Smooth muscle cell of the brain vasculature (primary cell): Measurements from ENCODE around the gene DSE.

Source experiments
- DNase-seq: peaks from one replicate; pipeline ENCODE4 v3.0.0-alpha.2; 2012; ENCODE audit warnings: low read depth, low spot score

Gene DSE

DNA sequence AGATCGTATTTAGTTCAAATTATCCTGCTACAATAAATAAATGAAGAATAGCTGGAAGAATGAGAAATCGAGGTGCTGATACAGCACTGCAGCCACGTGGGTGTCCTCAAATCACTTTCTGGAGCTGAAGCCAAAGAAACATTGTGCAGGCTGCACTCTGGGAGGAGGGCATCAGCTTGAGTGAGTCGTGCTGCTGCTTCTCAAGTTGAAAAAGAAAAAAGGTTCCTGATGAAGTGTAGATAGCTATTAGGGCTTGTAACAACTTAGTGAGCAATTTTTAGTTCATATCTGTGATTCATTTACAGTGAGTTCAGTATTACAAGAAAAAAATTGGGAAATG, 40.5 kb downstream of the DSE start:
- DNase-seq = no peak

DNA sequence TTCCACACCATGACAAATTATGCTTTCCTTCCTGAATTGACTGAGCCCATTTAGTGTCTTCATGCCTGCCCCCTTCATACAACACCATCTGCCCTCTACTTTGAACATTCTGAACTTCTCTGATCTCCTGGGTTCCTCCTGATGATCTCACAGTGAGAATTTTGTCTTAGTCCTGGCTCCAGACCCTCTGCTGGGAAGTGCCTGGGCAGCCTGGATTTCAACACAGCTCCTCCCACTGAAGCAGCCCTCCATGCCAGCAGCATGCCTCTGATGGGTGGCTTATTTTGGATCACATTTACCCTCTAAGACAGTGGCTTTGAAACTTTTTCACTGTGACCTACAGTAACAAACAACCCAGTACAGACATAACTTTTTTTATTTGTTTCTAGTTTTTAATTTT, 41.5 kb downstream of the DSE start:
- no peak for DNase-seq

DNA sequence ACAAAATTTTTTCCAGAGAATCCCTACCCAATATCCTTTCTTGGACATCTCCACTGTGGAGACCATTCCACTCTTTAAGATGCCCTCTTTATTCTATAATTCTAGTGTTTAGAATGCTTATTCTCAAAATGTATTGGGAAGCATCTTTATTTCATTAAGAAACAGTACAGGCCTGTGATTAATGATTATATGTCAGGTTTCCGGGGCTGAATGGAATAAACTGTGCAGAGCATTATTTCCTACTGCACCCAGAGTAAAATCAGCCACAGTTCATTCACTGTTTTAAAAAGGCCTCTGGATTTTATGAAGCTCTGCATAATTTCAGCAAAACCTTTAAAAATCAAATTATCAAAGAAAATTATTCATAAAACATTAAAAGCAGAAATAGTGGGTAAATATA, 42.6 kb downstream of the DSE start:
- DNase-seq = no peak

DNA sequence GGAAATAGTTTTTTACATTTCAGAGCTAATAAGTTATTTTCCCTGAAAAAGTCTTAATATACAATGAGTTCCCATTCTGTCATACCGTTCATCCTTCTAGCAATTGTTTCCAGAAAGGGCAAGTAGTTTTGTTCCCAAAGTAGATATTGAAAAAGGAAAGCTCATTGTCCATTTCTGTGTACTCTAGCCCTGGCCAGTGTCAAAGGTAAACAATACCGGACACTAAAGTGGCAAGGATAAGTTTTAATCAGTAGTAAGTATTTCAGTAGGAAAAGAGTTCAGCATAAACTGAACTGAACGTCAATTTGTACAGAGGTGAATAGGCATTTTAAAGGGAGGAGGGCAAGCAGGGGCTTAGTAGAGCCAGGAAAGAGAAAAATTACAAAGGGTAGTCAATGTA, 46.9 kb downstream of the DSE start:
- DNase-seq = no peak

DNA sequence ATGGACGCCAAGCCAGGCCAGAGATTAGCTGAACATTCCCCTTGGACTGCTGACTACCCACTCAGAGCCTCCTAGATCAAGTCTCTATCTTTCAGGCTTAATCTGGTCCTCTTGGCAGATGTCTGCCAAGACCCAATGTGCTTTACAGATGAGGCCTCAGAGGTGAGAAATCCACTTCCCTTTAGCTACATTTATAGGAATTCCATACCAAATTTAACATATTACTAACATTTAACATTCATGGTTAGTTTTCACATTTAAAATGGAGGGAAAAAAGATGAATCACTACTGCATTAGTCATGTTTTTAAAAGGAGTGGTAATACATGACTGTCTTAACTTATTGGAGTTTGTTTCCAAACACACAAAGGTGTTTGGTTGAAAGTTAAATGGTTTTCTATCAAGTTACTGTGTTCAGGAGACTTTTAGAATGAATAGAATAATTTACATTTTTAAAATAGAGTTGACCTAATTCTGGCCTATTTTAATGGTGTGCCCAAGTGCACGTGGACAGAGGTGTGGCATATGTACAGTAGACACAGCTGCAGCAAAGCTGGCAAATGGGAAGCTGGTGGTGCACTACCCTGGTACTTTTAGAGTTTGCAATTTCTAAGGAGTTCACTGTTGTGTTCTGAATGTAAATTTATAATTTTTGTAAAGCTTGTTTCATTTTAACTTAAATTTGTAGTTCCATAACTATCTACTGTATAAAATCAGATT, 48.5 kb downstream of the DSE start:
- no peak for DNase-seq

DNA sequence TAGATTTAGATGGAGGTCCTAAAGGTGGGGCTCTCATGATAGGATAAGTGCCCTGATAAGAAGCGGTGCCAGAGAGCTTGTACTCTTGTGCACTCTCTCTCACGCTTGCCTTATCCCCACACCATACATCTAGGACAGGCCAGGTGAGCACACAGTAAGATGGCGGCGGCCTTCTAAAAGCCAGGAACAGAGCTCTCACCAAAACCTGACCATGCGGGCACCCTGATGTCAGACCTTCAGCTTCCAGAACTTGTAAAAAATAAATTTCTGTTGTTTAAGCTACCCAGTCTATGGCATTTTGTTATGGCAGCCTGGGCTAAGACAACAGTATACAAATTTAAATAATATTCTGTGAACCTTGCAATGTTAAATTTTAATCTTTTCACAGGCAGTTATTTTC, 49.6 kb downstream of the DSE start:
- no peak for DNase-seq

DNA sequence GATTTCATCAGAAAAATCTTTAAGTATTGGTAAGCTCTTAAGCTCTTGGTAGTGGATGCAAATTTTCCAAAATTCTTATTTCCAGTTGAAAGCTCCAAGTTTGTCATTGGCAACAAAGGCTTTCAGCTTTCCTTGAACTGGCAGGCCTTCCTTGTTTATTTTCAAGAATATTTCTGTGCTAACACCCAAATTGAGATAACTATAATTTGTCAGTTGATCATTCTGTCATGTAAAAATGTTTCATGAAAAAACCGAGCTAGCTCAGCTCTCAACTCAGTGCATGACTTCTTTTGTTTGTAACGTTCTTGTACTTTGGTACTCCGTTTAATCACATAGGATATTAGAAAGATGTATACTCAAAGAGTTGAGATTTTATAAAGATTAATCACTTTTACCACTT, 51.5 kb downstream of the DSE start:
- no peak for DNase-seq

DNA sequence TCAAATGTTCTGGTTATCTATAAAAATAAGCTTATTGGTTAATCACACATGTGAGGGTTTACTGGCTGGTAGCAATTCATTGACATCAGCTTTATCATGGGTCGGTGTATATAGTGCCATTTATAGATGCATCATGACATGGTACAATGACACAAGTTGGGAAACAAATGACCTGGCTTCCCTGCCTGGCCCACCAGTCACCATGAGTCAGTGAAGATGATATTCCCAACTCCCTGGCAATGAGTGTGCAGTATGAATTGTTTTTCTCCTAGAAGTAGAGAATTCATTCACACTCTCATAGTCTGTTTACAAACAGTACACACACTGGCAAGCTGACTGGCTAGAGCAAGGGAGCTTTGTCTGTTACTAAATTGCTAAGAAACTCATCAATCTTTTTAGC, 53.3 kb downstream of the DSE start:
- DNase-seq = no peak

DNA sequence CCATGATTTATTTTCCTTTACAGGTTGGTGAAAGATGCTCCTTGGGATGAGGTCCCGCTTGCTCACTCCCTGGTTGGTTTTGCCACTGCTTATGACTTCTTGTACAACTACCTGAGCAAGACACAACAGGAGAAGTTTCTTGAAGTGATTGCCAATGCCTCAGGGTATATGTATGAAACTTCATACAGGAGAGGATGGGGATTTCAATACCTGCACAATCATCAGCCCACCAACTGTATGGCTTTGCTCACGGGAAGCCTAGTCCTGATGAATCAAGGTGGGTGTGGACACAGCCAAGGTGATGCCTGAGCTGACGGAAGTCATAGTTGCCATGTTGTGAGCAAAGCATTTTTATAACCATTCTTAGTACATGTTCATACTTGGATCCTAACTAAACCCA, 55.8 kb downstream of the DSE start:
- no peak for DNase-seq

DNA sequence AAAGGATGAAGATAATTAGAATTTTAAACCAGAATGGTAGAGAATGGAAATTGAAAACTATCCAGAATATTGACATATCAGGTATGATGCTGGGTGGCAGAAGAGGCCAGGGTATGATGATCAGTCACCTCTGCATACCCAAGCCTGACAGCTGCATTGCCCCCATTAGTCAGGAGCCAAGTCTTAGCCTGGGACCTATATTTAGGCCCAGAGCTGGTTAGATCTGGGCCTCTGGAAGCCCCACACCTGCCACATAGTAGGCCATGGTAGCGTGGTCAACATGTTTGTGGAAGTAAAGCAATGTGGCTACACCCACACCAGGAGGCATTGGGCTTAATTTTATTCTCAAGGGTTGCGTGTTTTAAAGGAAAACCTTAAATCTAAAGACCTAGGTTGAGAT, 58.4 kb downstream of the DSE start:
- no peak for DNase-seq

DNA sequence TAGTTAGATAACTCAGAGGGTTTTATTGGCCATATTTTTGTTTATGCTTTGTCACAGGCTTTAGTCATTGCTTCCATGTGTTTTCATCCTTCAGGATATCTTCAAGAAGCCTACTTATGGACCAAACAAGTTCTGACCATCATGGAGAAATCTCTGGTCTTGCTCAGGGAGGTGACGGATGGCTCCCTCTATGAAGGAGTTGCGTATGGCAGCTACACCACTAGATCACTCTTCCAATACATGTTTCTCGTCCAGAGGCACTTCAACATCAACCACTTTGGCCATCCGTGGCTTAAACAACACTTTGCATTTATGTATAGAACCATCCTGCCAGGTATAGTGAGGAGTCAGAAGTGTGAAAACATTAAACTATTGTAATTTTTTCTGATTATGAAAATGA, 60.1 kb downstream of the DSE start:
- DNase-seq = no peak

DNA sequence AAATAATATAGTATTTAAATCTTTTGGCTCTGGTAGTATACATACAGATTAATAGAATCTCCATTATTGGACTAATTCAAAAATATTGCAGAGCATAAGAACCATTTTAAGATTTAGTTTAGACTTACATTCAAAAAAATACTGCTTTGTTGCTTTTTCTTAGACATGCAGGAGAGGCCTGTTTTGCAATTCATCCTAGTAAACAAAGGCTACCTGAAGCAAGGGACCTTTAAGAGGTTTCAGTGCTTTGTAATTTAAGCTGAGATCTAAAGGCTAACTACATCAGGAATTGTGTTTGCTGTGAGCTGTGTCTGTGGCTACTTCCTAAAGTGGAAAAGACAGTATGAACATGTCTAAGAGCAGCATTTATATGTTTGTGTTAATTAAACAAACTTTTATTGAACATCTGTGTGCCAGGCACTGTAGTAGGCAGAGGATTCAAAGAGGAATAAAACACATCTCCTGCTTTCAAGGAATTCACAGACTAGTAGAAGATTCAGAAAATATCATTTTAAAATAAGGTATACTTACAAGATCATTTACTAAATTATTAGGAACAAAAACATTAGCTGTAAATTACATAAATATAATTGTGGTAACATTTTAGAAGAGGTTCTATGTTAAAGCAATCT, 61.3 kb downstream of the DSE start:
- DNase-seq = no peak

DNA sequence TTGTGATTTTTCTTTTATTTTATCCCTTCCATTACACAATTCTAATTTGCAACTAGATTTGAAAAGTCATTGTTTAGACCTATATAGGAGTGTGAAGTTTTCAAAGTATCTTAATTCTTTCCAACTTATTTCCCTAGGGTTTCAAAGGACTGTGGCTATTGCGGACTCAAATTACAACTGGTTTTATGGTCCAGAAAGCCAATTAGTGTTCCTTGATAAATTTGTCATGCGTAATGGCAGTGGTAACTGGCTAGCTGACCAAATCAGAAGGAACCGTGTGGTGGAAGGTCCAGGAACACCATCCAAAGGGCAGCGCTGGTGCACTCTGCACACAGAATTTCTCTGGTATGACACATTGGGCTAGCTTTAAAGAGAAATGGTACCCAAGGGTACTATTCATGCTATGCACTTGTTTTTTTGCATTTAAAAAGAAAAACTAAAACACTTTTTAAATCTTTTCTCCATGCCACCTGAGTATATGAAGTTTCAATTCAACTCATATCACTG, 62.5 kb downstream of the DSE start:
- DNase-seq = no peak

DNA sequence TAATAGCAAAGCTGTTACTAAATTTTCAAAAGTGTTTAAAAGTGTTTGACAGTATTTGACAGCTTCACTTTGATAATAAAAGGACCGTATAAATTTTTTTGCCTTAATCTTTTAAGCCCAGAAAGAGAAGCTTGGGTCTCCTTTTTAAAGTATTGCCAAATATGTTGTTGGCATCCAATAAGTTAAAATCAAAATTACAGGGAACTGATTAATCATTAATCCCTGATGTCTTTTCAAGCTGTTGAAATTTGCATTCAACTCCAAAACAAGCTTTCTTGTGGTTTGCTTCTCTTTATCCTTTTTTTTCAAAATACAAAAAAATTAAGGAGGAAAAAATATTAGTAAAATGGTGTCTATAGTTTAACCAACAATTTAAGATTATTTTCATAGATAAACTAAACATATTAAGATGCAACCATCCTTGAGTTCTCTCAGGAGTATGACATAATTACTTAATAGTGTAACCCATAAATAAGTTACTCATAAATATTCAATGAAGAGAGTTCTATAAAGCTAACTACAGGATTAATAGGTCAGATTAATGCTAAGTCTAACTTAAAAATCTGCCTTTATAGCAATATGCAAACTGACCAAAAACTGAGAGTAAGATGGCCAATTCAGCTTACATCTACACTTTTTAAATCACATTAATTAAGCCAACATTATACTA, 63.4 kb downstream of the DSE start:
- DNase-seq = no peak

DNA sequence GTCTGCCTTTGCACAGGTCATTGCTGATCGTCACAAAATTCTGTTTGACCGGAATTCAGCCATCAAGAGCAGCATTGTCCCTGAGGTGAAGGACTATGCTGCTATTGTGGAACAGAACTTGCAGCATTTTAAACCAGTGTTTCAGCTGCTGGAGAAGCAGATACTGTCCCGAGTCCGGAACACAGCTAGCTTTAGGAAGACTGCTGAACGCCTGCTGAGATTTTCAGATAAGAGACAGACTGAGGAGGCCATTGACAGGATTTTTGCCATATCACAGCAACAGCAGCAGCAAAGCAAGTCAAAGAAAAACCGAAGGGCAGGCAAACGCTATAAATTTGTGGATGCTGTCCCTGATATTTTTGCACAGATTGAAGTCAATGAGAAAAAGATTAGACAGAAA, 65.8 kb downstream of the DSE start:
- DNase-seq = no peak

DNA sequence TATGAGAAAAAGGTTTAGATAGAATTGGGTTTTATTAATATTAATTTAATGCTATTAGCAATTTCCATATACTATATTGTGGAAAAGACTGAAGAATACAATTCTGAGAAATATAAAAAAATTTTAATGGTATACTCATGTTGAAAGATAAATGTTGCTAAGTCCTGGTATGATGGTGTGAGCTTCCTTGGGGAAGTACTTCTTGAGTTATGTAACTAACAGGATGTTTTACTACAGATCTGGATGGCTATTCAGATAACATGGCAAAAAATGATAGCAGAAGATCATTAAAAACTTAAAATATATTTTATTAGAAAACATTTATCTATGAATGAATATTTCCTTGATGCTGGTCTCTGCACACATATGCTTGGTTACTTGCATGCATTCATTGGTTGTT, 66.9 kb downstream of the DSE start:
- no peak for DNase-seq

DNA sequence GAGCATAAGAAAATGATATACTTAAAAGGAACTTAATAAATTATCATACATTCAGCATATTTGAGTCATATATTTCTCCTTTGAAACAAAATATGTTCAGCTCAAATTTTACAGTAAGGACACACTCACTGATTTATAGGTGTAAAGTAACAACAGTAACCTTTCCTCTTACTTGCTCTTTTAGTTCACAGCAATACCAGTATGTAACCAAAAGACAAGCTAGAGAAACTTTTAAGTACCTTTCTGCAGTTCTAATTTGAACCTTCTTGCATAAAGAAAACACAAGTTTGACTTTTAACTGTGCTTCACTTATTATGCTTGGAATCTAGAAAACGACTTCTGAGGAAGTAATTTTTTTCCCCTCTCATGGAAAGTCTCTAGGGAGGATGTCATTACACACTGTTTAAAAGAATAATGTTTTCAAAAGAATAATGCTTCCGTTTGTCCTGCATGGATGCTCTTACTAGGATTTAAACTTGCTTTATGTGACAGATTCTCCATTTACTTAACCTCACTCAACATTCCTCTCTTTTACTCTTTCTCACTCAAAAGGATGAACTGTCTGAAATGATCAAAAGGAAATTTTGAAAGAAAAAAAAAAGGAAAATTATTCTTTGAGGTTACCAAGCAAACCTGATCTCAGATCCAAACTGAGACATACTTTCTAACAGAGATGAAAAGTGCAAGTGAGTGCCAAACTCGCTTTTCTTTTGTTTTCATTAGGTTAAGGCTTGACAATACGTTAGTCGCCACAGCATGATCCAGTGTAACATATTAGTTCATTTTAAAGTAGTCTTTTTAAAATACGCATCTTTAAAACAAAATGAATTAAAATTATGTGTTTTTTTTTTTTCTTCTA, 68.1 kb downstream of the DSE start:
- DNase-seq = no peak

DNA sequence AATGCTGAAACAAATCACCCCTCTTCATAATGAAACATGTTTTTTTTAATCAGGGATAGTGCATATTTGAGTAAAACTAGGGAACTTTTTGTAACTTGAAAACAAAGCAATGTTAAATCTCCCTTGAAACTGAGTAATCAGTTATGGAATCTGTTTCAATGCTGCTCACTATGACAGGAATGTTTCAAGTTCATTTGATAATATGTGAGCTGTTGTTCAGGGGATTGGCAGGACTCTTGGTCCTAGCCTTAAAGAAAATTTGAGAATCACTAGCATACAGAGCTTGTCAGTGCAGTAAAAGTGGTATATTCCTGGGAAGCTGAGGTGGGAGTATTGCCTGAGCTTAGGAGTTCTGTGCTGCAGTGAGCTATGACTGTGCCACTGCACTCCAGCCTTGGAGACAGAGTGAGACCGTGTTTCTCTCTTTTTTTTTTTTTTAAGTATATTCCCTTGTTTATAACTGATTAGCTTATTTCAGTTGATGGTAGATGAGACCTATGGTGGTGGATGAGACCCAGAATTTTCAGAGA, 68.8 kb downstream of the DSE start:
- no peak for DNase-seq

DNA sequence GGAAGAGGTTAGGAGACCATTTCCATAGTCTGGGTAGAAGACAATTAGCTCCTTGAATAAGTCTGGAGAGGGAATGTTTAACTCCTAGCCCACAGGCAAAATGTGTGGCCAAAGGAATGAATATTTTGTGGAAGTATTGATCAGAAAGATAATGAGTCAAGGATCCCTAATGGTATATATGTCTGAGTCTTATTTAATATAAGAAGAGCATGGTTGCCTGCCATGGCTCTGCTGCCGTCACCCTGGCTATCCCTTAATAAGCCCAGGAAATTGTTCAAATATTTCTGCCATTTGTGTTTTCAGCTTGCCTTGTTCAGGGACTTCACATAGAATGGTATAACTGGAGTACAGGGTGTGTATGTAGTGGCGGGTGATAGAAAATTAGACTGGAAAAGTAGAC, 72.4 kb downstream of the DSE start:
- DNase-seq = no peak

DNA sequence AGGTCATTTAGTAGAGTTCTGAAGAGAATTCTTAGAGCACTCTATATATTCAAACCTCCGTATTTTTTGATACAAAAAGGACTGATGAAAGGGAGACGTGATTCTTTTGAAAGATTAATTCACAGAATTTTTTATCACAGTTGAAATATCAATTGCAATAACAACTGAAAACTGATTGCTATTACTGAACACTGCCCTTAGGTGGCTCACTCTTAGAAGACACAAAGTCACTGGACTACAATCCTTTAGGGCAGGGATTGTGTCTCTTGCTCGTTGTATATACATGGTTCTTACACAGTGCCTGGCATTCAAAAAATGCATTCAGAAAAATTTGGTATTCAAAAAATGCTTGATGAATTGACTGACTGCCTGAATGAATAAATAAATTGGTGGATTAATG, 73.3 kb downstream of the DSE start:
- no peak for DNase-seq

DNA sequence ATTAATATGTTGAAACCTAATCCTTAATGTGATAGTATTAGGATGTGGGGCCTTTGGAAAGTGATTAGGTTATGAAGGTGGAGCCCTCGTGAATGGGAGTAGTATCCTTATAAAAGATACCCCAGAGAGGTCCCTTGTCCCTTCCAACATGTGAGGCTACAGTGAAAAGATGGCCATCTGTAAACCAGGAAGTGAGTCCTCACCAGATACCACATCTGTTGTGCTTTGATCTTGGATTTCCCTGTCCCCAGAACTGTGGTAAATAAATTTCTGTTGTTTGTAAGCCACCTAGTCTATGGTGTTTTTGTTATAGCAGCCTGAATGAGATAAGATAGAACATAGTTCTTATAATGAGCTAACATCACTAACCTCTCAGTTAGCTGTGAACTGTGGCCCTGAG, 73.8 kb downstream of the DSE start:
- DNase-seq = no peak

DNA sequence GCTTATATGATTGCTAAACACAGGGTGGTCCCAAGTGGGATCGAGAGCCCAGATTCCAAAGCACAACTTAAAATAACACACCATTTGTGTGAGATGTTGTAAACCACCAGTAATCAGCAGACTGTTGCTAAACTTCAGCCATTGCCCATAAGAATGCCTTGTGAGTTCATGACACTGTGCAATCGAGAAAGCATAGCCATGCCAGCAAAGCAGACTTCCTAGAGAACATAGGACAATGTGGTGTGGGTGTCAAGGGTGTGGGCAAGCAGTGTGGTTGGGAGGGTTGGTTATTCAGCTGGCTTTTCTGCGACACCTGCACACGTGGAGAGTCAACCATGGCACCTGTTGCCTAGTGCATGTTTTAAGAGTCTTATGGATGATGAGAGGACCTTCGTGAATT, 74.4 kb downstream of the DSE start:
- DNase-seq = no peak
